Breast epithelium (tissue), 3 donors: ENCODE measurements around the gene BOD1L1.

Experiments used
- POLR2A ChIP-seq: fragments of 450-650 bp; IDR thresholded peaks from one replicate; pipeline ENCODE4 v1.6.1; 2016; ENCODE audit warnings: antibody characterized with exemption, mild to moderate bottlenecking, moderate library complexity
- POLR2AphosphoS5 ChIP-seq, 3 donors: sonication (generic); formaldehyde crosslinking; IDR thresholded peaks; one replicate each; pipeline ENCODE4 v1.6.1; 2017; ENCODE audit warnings: antibody characterized with exemption in 3 of 3
- TF ChIP-seq, protein P1 (sequence below), 3 donors: fragments of 450-650 bp; IDR thresholded peaks; one replicate each; pipeline ENCODE4 v1.5.1; 2016 to 2017; ENCODE audit warnings: antibody characterized with exemption in 3 of 3, mild to moderate bottlenecking in 3 of 3, moderate library complexity in 3 of 3

- no peak for TF ChIP-seq POLR2A
- TF ChIP-seq, protein P1, sequence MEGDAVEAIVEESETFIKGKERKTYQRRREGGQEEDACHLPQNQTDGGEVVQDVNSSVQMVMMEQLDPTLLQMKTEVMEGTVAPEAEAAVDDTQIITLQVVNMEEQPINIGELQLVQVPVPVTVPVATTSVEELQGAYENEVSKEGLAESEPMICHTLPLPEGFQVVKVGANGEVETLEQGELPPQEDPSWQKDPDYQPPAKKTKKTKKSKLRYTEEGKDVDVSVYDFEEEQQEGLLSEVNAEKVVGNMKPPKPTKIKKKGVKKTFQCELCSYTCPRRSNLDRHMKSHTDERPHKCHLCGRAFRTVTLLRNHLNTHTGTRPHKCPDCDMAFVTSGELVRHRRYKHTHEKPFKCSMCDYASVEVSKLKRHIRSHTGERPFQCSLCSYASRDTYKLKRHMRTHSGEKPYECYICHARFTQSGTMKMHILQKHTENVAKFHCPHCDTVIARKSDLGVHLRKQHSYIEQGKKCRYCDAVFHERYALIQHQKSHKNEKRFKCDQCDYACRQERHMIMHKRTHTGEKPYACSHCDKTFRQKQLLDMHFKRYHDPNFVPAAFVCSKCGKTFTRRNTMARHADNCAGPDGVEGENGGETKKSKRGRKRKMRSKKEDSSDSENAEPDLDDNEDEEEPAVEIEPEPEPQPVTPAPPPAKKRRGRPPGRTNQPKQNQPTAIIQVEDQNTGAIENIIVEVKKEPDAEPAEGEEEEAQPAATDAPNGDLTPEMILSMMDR (IDR thresholded peaks at IDR 0.05): no peak
- TF ChIP-seq POLR2AphosphoS5 (IDR thresholded peaks at IDR 0.05): no peak
Measured at GRCh38 chr4:13555325-13555724, 72.2 kb downstream of the BOD1L1 start.
